ENCODE results near the gene NDUFV2.
"Not testable (repeated sequence)": the region's sequence is repeated elsewhere in the genome, so short reads cannot be mapped to it uniquely, and the experiment has no call there.

The NDUFV2 gene

GRCh38 chr18:9146224-9146623, 43.7 kb downstream of the NDUFV2 start:
- H3K27ac ChIP-seq (ENCODE audit: low read depth in 2 of 2, low read length in 2 of 2), result no peak overlapping the region
- H3K4me1 ChIP-seq (ENCODE audit: control insufficient read depth in 2 of 2, insufficient read depth in 2 of 2, low read length in 2 of 2), result peaks cover 3 to 10% of the 10 kb centered on the region in 2 donors
- no peaks in the 10 kb centered on the region for H3K9me3 ChIP-seq (ENCODE audit: control insufficient read depth in 2 of 2, low read length in 2 of 2)
- no peaks in the 10 kb centered on the region for H3K36me3 ChIP-seq (ENCODE audit: control insufficient read depth in 2 of 2, insufficient read depth in 2 of 2, low read length in 2 of 2)
- H3K27me3 ChIP-seq (ENCODE audit: control insufficient read depth in 2 of 2, insufficient read depth in 2 of 2, low read length in 2 of 2), result no peaks in the 10 kb centered on the region
- H3K9ac ChIP-seq (ENCODE audit: low read depth in 1 of 2, low read length in 2 of 2), result no peak overlapping the region
- no peak overlapping the region for H3K4me3 ChIP-seq (ENCODE audit: low read length in 2 of 2)

- peaks cover 6 to 7% of the 10 kb centered on the region in 2 donors for H3K4me1 ChIP-seq (ENCODE audit: control insufficient read depth in 2 of 2, insufficient read depth in 2 of 2, low read length in 2 of 2)
- no peaks in the 10 kb centered on the region for H3K27me3 ChIP-seq (ENCODE audit: control insufficient read depth in 2 of 2, insufficient read depth in 2 of 2, low read length in 2 of 2)
Observed at GRCh38 chr18:9147440-9148202, 45.1 kb downstream of the NDUFV2 start.

GRCh38 chr18:9148203-9148552, 45.7 kb downstream of the NDUFV2 start:
- no peak overlapping the region for H3K4me3 ChIP-seq (ENCODE audit: low read length in 2 of 2)
- no peaks in the 10 kb centered on the region for H3K9me3 ChIP-seq (ENCODE audit: control insufficient read depth in 2 of 2, low read length in 2 of 2)
- peaks cover 6 to 7% of the 10 kb centered on the region in 2 donors for H3K4me1 ChIP-seq (ENCODE audit: control insufficient read depth in 2 of 2, insufficient read depth in 2 of 2, low read length in 2 of 2)
- H3K27me3 ChIP-seq (ENCODE audit: control insufficient read depth in 2 of 2, insufficient read depth in 2 of 2, low read length in 2 of 2), result no peaks in the 10 kb centered on the region
- H3K36me3 ChIP-seq (ENCODE audit: control insufficient read depth in 2 of 2, insufficient read depth in 2 of 2, low read length in 2 of 2), result no peaks in the 10 kb centered on the region
- H3K27ac ChIP-seq (ENCODE audit: low read depth in 2 of 2, low read length in 2 of 2), result no peak overlapping the region
- H3K9ac ChIP-seq (ENCODE audit: low read depth in 1 of 2, low read length in 2 of 2), result no peak overlapping the region

More at GRCh38 chr18:9147440-9148202, 45.1 kb downstream of the NDUFV2 start:
- Histone ChIP-seq H3K9me3 (ENCODE audit: control insufficient read depth in 2 of 2, low read length in 2 of 2) (no peaks in the 10 kb centered on the region), H3K27ac (ENCODE audit: low read depth in 2 of 2, low read length in 2 of 2) (no peak overlapping the region), H3K36me3 (ENCODE audit: control insufficient read depth in 2 of 2, insufficient read depth in 2 of 2, low read length in 2 of 2) (no peaks in the 10 kb centered on the region), H3K4me3 (ENCODE audit: low read length in 2 of 2) (no peak overlapping the region), H3K9ac (ENCODE audit: low read depth in 1 of 2, low read length in 2 of 2) (peak overlapping the region in 1 of 2 donors; percentile 10)

GRCh38 chr18:9150121-9150520, 47.6 kb downstream of the NDUFV2 start:
- Histone ChIP-seq H3K9ac (ENCODE audit: low read depth in 1 of 2, low read length in 2 of 2) (no peak overlapping the region), H3K4me3 (ENCODE audit: low read length in 2 of 2) (no peak overlapping the region), H3K4me1 (ENCODE audit: control insufficient read depth in 2 of 2, insufficient read depth in 2 of 2, low read length in 2 of 2) (peaks cover 6 to 7% of the 10 kb centered on the region in 2 donors), H3K9me3 (ENCODE audit: control insufficient read depth in 2 of 2, low read length in 2 of 2) (no peaks in the 10 kb centered on the region), H3K27ac (ENCODE audit: low read depth in 2 of 2, low read length in 2 of 2) (no peak overlapping the region), H3K36me3 (ENCODE audit: control insufficient read depth in 2 of 2, insufficient read depth in 2 of 2, low read length in 2 of 2) (no peaks in the 10 kb centered on the region), H3K27me3 (ENCODE audit: control insufficient read depth in 2 of 2, insufficient read depth in 2 of 2, low read length in 2 of 2) (no peaks in the 10 kb centered on the region)

- H3K4me3 ChIP-seq (ENCODE audit: low read length in 2 of 2), result no peak overlapping the region
- H3K27ac ChIP-seq (ENCODE audit: low read depth in 2 of 2, low read length in 2 of 2), result no peak overlapping the region
- H3K9me3 ChIP-seq (ENCODE audit: control insufficient read depth in 2 of 2, low read length in 2 of 2), result no peaks in the 10 kb centered on the region
- peaks cover 0 to 3% of the 10 kb centered on the region in 2 donors for H3K4me1 ChIP-seq (ENCODE audit: control insufficient read depth in 2 of 2, insufficient read depth in 2 of 2, low read length in 2 of 2)
- no peak overlapping the region for H3K9ac ChIP-seq (ENCODE audit: low read depth in 1 of 2, low read length in 2 of 2)
- H3K27me3 ChIP-seq (ENCODE audit: control insufficient read depth in 2 of 2, insufficient read depth in 2 of 2, low read length in 2 of 2), result no peaks in the 10 kb centered on the region
- no peaks in the 10 kb centered on the region for H3K36me3 ChIP-seq (ENCODE audit: control insufficient read depth in 2 of 2, insufficient read depth in 2 of 2, low read length in 2 of 2)
Observed at GRCh38 chr18:9153256-9153655, 50.8 kb downstream of the NDUFV2 start.

- no peaks in the 10 kb centered on the region for H3K9me3 ChIP-seq (ENCODE audit: control insufficient read depth in 2 of 2, low read length in 2 of 2)
- no peak overlapping the region for H3K9ac ChIP-seq (ENCODE audit: low read depth in 1 of 2, low read length in 2 of 2)
- H3K4me1 ChIP-seq (ENCODE audit: control insufficient read depth in 2 of 2, insufficient read depth in 2 of 2, low read length in 2 of 2), result peaks cover 0 to 3% of the 10 kb centered on the region in 2 donors
- H3K4me3 ChIP-seq (ENCODE audit: low read length in 2 of 2), result no peak overlapping the region
- no peaks in the 10 kb centered on the region for H3K36me3 ChIP-seq (ENCODE audit: control insufficient read depth in 2 of 2, insufficient read depth in 2 of 2, low read length in 2 of 2)
- H3K27me3 ChIP-seq (ENCODE audit: control insufficient read depth in 2 of 2, insufficient read depth in 2 of 2, low read length in 2 of 2), result no peaks in the 10 kb centered on the region
- H3K27ac ChIP-seq (ENCODE audit: low read depth in 2 of 2, low read length in 2 of 2), result no peak overlapping the region
Observed at GRCh38 chr18:9156604-9157249, 54.2 kb downstream of the NDUFV2 start.

GRCh38 chr18:9157806-9158205, 55.3 kb downstream of the NDUFV2 start:
- no peaks in the 10 kb centered on the region for H3K9me3 ChIP-seq (ENCODE audit: control insufficient read depth in 2 of 2, low read length in 2 of 2)
- H3K27ac ChIP-seq (ENCODE audit: low read depth in 2 of 2, low read length in 2 of 2), result no peak overlapping the region
- no peaks in the 10 kb centered on the region for H3K4me1 ChIP-seq (ENCODE audit: control insufficient read depth in 2 of 2, insufficient read depth in 2 of 2, low read length in 2 of 2)
- no peak overlapping the region for H3K4me3 ChIP-seq (ENCODE audit: low read length in 2 of 2)
- H3K36me3 ChIP-seq (ENCODE audit: control insufficient read depth in 2 of 2, insufficient read depth in 2 of 2, low read length in 2 of 2), result no peaks in the 10 kb centered on the region
- no peak overlapping the region for H3K9ac ChIP-seq (ENCODE audit: low read depth in 1 of 2, low read length in 2 of 2)
- H3K27me3 ChIP-seq (ENCODE audit: control insufficient read depth in 2 of 2, insufficient read depth in 2 of 2, low read length in 2 of 2), result no peaks in the 10 kb centered on the region

- no peaks in the 10 kb centered on the region for H3K36me3 ChIP-seq (ENCODE audit: control insufficient read depth in 2 of 2, insufficient read depth in 2 of 2, low read length in 2 of 2)
- H3K4me3 ChIP-seq (ENCODE audit: low read length in 2 of 2), result no peak overlapping the region
- H3K4me1 ChIP-seq (ENCODE audit: control insufficient read depth in 2 of 2, insufficient read depth in 2 of 2, low read length in 2 of 2), result no peaks in the 10 kb centered on the region
- no peaks in the 10 kb centered on the region for H3K9me3 ChIP-seq (ENCODE audit: control insufficient read depth in 2 of 2, low read length in 2 of 2)
- no peaks in the 10 kb centered on the region for H3K27me3 ChIP-seq (ENCODE audit: control insufficient read depth in 2 of 2, insufficient read depth in 2 of 2, low read length in 2 of 2)
- H3K9ac ChIP-seq (ENCODE audit: low read depth in 1 of 2, low read length in 2 of 2), result no peak overlapping the region
- no peak overlapping the region for H3K27ac ChIP-seq (ENCODE audit: low read depth in 2 of 2, low read length in 2 of 2)
Observed at GRCh38 chr18:9160014-9160413, 57.5 kb downstream of the NDUFV2 start.

GRCh38 chr18:9162663-9163062, 60.2 kb downstream of the NDUFV2 start:
- H3K9me3 ChIP-seq (ENCODE audit: control insufficient read depth in 2 of 2, low read length in 2 of 2); H3K4me3 ChIP-seq (ENCODE audit: low read length in 2 of 2); H3K4me1 ChIP-seq (ENCODE audit: control insufficient read depth in 2 of 2, insufficient read depth in 2 of 2, low read length in 2 of 2); H3K36me3 ChIP-seq (ENCODE audit: control insufficient read depth in 2 of 2, insufficient read depth in 2 of 2, low read length in 2 of 2); H3K27me3 ChIP-seq (ENCODE audit: control insufficient read depth in 2 of 2, insufficient read depth in 2 of 2, low read length in 2 of 2); H3K27ac ChIP-seq (ENCODE audit: low read depth in 2 of 2, low read length in 2 of 2); H3K9ac ChIP-seq (ENCODE audit: low read depth in 1 of 2, low read length in 2 of 2): not testable (repeated sequence)

GRCh38 chr18:9164149-9164548, 61.6 kb downstream of the NDUFV2 start:
- H3K27me3 ChIP-seq (ENCODE audit: control insufficient read depth in 2 of 2, insufficient read depth in 2 of 2, low read length in 2 of 2); H3K9ac ChIP-seq (ENCODE audit: low read depth in 1 of 2, low read length in 2 of 2); H3K4me3 ChIP-seq (ENCODE audit: low read length in 2 of 2); H3K27ac ChIP-seq (ENCODE audit: low read depth in 2 of 2, low read length in 2 of 2); H3K36me3 ChIP-seq (ENCODE audit: control insufficient read depth in 2 of 2, insufficient read depth in 2 of 2, low read length in 2 of 2); H3K9me3 ChIP-seq (ENCODE audit: control insufficient read depth in 2 of 2, low read length in 2 of 2); H3K4me1 ChIP-seq (ENCODE audit: control insufficient read depth in 2 of 2, insufficient read depth in 2 of 2, low read length in 2 of 2): not testable (repeated sequence)

All from mucosa of rectum (tissue), 2 donors.